PC-3 (cell line): Measurements from ENCODE around the gene ROS1. TPM values are rescaled to one million over a fixed set of nuclear protein-coding genes. Genes with fewer than 3 reads are reported as not detected.

ENCODE experiments used
- ATAC-seq: fragments of 200-7000 bp; cut with Tn5 transposase; 2 replicates; pipeline ENCODE4 v1.9.1; 2020; ENCODE audit warnings: mild to moderate bottlenecking, moderate library complexity
- BruUV-seq: library from RNA; stranded (reverse); fragments of 400-500 nt; replicated peaks from 2 replicates; lab custom pipeline; 2021; lab: Mats Ljungman, UMichigan
- CTCF ChIA-PET: fragments of 300-600 bp; sonication (Branson Sonifier 250); formaldehyde crosslinking; loops from one replicate; lab custom pipeline; 2022; ENCODE audit warnings: antibody characterized with exemption; lab: Charles Lee
- POLR2A ChIA-PET: fragments of 300-600 bp; sonication (Branson Sonifier 250); formaldehyde crosslinking; loops from one replicate; lab custom pipeline; 2022; ENCODE audit warnings: antibody characterized with exemption; ENCODE audit not compliant: unreplicated experiment; lab: Charles Lee
- DNase-seq: peaks from one replicate; pipeline ENCODE4 v3.0.0-alpha.2; 2015
- H2AFZ ChIP-seq: fragments of 300-600 bp; sonication (generic); 2 replicates; pipeline ENCODE4 v1.6.0; 2016; ENCODE audit warnings: antibody characterized with exemption, low read length
- H3F3A ChIP-seq: fragments of 300-600 bp; sonication (generic); one replicate; pipeline ENCODE4 v1.6.0; 2017; ENCODE audit warnings: antibody characterized with exemption, low read length, control low read depth, mild to moderate bottlenecking; ENCODE audit not compliant: unreplicated experiment
- H3K27ac ChIP-seq: fragments of 300-600 bp; sonication (generic); 2 replicates; pipeline ENCODE4 v1.5.1; 2016; ENCODE audit warnings: mild to moderate bottlenecking, low read length
- H3K27me3 ChIP-seq: fragments of 300-600 bp; sonication (generic); 2 replicates; pipeline ENCODE4 v1.6.1; 2016; ENCODE audit warnings: low read length, mixed read lengths
- H3K36me3 ChIP-seq: fragments of 300-600 bp; sonication (generic); 2 replicates; pipeline ENCODE4 v1.6.1; 2016; ENCODE audit warnings: low read depth, mixed run types, low read length, mixed read lengths
- H3K4me1 ChIP-seq: fragments of 300-600 bp; sonication (generic); 2 replicates; pipeline ENCODE4 v1.5.1; 2016; ENCODE audit warnings: low read length; ENCODE audit not compliant: insufficient read depth
- H3K4me2 ChIP-seq: fragments of 300-600 bp; sonication (generic); 2 replicates; pipeline ENCODE4 v1.6.0; 2016; ENCODE audit warnings: low read length
- H3K4me3 ChIP-seq: fragments of 300-600 bp; sonication (generic); 2 replicates; pipeline ENCODE4 v1.5.1; 2016; ENCODE audit warnings: mild to moderate bottlenecking, low read length, mixed read lengths
- H3K79me2 ChIP-seq: fragments of 300-600 bp; sonication (generic); 2 replicates; pipeline ENCODE4 v1.6.1; 2017; ENCODE audit warnings: low read length, mixed read lengths
- H3K9ac ChIP-seq: fragments of 300-600 bp; sonication (generic); 2 replicates; pipeline ENCODE4 v1.6.0; 2016; ENCODE audit warnings: mild to moderate bottlenecking, low read length
- H3K9me2 ChIP-seq: fragments of 300-600 bp; sonication (generic); replicated peaks from 2 replicates; pipeline ENCODE4 v1.6.1; 2016; ENCODE audit warnings: mixed run types, low read length, mixed read lengths
- H3K9me3 ChIP-seq: fragments of 300-600 bp; sonication (generic); 2 replicates; pipeline ENCODE4 v1.6.1; 2016; ENCODE audit warnings: low read length, mixed read lengths
- H4K20me1 ChIP-seq: fragments of 300-600 bp; sonication (generic); 2 replicates; pipeline ENCODE4 v1.6.1; 2016; ENCODE audit warnings: low read length, mixed read lengths
- CTCF ChIP-seq: fragments of 300-600 bp; sonication (generic); conservative IDR thresholded peaks from 2 replicates; pipeline ENCODE4 v1.5.1; 2017; ENCODE audit warnings: antibody characterized with exemption, low read depth, mild to moderate bottlenecking, low read length
- EZH2 ChIP-seq: fragments of 300-600 bp; sonication (generic); IDR thresholded peaks from one replicate; pipeline ENCODE4 v1.6.1; 2017; ENCODE audit warnings: antibody characterized with exemption, mild to moderate bottlenecking, low read length; ENCODE audit not compliant: unreplicated experiment
- EZH2phosphoT487 ChIP-seq: fragments of 300-600 bp; sonication (generic); IDR thresholded peaks from 2 replicates; pipeline ENCODE4 v1.6.1; 2018; ENCODE audit warnings: mild to moderate bottlenecking, antibody characterized with exemption, low read length, borderline replicate concordance
- intact Hi-C: fragments of 100-400 bp; cut with micrococcal nuclease; formaldehyde crosslinking; loops from 2 replicates; pipeline ENCODE4 v1.9.0; 2023
- total RNA-seq: library from RNA; depleted of rRNA; stranded (reverse); fragments of >200 nt; gene quantifications from 2 replicates; pipeline ENCODE4 v1.2.3, GENCODE V29; 2014

ROS1 gene
- total RNA-seq, 1 experiment from 2014 or later: 0.07 TPM

- Histone ChIP-seq H3F3A (no peaks in the 10 kb centered on the region), H3K9me2 (no peaks in the 10 kb centered on the region), H3K4me2 (no peak overlapping the region), H3K9me3 (no peaks in the 10 kb centered on the region), H3K4me3 (no peak overlapping the region), H3K9ac (no peak overlapping the region), H2AFZ (no peak overlapping the region), H3K4me1 (peaks cover 10% of the 10 kb centered on the region), H3K36me3 (no peaks in the 10 kb centered on the region), H4K20me1 (no peaks in the 10 kb centered on the region), H3K27me3 (no peaks in the 10 kb centered on the region), H3K27ac (no peak overlapping the region), H3K79me2 (no peaks in the 10 kb centered on the region)
- ChIA-PET CTCF (no interaction called here), POLR2A (no interaction called here)
- no peak for TF ChIP-seq EZH2phosphoT487
- no peak for TF ChIP-seq EZH2
- TF ChIP-seq CTCF: no peak
- BruUV-seq: no TSS peak
- intact Hi-C loops: no loop called here
- DNase-seq: no peak
- ATAC-seq: no peak
These were observed 118.1 kb downstream of the ROS1 start for GRCh38 chr6:117307655-117308054.

- Histone ChIP-seq H3K4me2 (no peak overlapping the region), H3K79me2 (no peaks in the 10 kb centered on the region), H4K20me1 (no peaks in the 10 kb centered on the region), H3K36me3 (no peaks in the 10 kb centered on the region), H3K9ac (no peak overlapping the region), H3K27me3 (no peaks in the 10 kb centered on the region), H3K4me1 (peaks cover 10% of the 10 kb centered on the region), H3K9me3 (no peaks in the 10 kb centered on the region), H3K9me2 (no peaks in the 10 kb centered on the region), H2AFZ (no peak overlapping the region), H3F3A (no peaks in the 10 kb centered on the region), H3K27ac (no peak overlapping the region), H3K4me3 (no peak overlapping the region)
- DNase-seq (peak; percentile 34), ATAC-seq (0 out of 2 replicates have a peak, but pooled peaks have one; percentile 22)
- ChIA-PET POLR2A (no interaction called here), CTCF (no interaction called here)
- TF ChIP-seq CTCF (no peak), EZH2phosphoT487 (no peak), EZH2 (no peak)
- no TSS peak for BruUV-seq
- intact Hi-C loops: no loop called here
These were observed 119.4 kb downstream of the ROS1 start for GRCh38 chr6:117306227-117306790.

GRCh38 chr6:117304446-117304845, 121.3 kb downstream of the ROS1 start:
- ChIA-PET POLR2A (no interaction called here), CTCF (no interaction called here)

More at GRCh38 chr6:117304446-117304845, 121.3 kb downstream of the ROS1 start:
- no peak overlapping the region for H2AFZ ChIP-seq
- peaks cover 6% of the 10 kb centered on the region for H3K4me1 ChIP-seq
- H3K4me2 ChIP-seq: no peak overlapping the region
- no peaks in the 10 kb centered on the region for H3K9me3 ChIP-seq
- H3F3A ChIP-seq: no peaks in the 10 kb centered on the region
- BruUV-seq: no TSS peak
- DNase-seq (no peak), ATAC-seq (no peak)
- no peak overlapping the region for H3K9ac ChIP-seq
- no peaks in the 10 kb centered on the region for H4K20me1 ChIP-seq
- no peaks in the 10 kb centered on the region for H3K36me3 ChIP-seq
- H3K27ac ChIP-seq: no peak overlapping the region
- intact Hi-C loops: no loop called here
- H3K79me2 ChIP-seq: no peaks in the 10 kb centered on the region
- TF ChIP-seq EZH2: no peak
- no peak for TF ChIP-seq EZH2phosphoT487
- no peak for TF ChIP-seq CTCF
- H3K4me3 ChIP-seq: no peak overlapping the region
- no peaks in the 10 kb centered on the region for H3K27me3 ChIP-seq
- no peaks in the 10 kb centered on the region for H3K9me2 ChIP-seq
